ENCODE measurements around the gene PBX1.

DNA sequence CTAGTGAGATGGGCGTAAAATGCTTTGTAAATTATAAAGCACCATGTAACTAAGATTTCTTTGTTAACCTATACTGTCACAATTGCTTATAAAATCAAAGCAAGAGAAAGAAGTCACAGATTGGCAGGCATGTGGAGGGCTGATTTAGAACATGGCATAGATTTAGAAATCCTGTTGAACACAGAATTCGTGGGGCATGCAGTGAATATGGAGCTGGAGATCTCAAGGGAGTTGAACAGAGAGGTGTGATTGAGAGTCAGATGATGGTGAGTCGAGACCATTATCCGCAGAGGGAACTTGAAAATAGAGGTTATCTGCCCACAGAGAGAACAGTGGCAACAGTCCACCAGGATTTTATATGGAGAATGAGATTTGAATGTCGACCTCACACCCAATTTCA, 27.6 kb downstream of the PBX1 start:
- TF ChIP-seq, protein P1, sequence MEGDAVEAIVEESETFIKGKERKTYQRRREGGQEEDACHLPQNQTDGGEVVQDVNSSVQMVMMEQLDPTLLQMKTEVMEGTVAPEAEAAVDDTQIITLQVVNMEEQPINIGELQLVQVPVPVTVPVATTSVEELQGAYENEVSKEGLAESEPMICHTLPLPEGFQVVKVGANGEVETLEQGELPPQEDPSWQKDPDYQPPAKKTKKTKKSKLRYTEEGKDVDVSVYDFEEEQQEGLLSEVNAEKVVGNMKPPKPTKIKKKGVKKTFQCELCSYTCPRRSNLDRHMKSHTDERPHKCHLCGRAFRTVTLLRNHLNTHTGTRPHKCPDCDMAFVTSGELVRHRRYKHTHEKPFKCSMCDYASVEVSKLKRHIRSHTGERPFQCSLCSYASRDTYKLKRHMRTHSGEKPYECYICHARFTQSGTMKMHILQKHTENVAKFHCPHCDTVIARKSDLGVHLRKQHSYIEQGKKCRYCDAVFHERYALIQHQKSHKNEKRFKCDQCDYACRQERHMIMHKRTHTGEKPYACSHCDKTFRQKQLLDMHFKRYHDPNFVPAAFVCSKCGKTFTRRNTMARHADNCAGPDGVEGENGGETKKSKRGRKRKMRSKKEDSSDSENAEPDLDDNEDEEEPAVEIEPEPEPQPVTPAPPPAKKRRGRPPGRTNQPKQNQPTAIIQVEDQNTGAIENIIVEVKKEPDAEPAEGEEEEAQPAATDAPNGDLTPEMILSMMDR (IDR thresholded peaks at IDR 0.05), result no peak
- TF ChIP-seq POLR2A (IDR thresholded peaks at IDR 0.05) (no peak), POLR2AphosphoS5 (IDR thresholded peaks at IDR 0.05) (no peak)
